ENCODE measurements around the gene BICC1. TPM values are rescaled to one million over a fixed set of nuclear protein-coding genes. Genes with fewer than 3 reads are reported as not detected.

The BICC1 gene
- total RNA-seq, 1 experiment from 2014 or later: 13.9 TPM

DNA sequence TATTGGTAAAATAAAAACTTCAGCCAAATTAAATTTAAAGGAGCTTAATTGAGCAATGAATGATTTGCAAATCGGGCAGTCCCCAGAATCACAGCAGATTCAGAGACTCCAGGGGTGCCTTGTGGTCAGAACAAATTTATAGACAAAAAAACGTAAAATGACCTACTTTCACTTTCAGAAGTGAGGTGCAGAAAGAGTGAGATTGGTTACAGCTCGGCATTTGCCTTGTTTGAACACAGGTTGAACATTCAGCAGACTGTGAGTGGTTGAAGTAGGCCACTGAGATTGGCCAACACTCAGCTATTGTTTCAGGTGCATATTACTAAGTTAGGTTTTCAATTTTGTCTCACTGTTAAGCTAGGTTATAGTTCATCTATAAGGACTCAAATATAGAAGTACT is 153.4 kb downstream of the BICC1 start:
- Histone ChIP-seq H3K4me1 (ENCODE audit: insufficient read depth, low read length) (peaks cover 16% of the 10 kb centered on the region), H2AFZ (ENCODE audit: low read length) (peak overlapping the region; percentile 23), H3K36me3 (ENCODE audit: low read depth, low read length) (no peaks in the 10 kb centered on the region; the same call in 1 of the 2 replicates), H3K9ac (ENCODE audit: low read length) (peak overlapping the region; percentile 4; the same call in 1 of the 2 replicates), H3K79me2 (ENCODE audit: low read length) (peaks cover 5% of the 10 kb centered on the region; the same call in 1 of the 2 replicates), H4K20me1 (ENCODE audit: low read length) (no peaks in the 10 kb centered on the region), H3K27me3 (ENCODE audit: low read length) (no peaks in the 10 kb centered on the region), H3K4me3 (ENCODE audit: low read length) (peak overlapping the region; percentile 49), H3F3A (ENCODE audit: low read length, unreplicated experiment) (no peaks in the 10 kb centered on the region), H3K9me2 (replicated peaks; ENCODE audit: low read length) (no peaks in the 10 kb centered on the region), H3K27ac (ENCODE audit: low read length) (no peak overlapping the region), H3K4me2 (ENCODE audit: low read length) (peak overlapping the region; percentile 63), H3K9me3 (ENCODE audit: low read length) (no peaks in the 10 kb centered on the region)
- POLR2A ChIA-PET (ENCODE audit: unreplicated experiment): no interaction called here
- peak; percentile 67 for ATAC-seq
- intact Hi-C loops (cut with micrococcal nuclease): no loop called here
- peak; percentile 46 for DNase-seq
- TF ChIP-seq EZH2phosphoT487 (IDR thresholded peaks at IDR 0.05; ENCODE audit: borderline replicate concordance, low read length): no peak
- TF ChIP-seq CTCF (conservative IDR thresholded peaks at IDR 0.05; ENCODE audit: low read depth, low read length): no peak
- no peak for TF ChIP-seq EZH2 (IDR thresholded peaks at IDR 0.05; ENCODE audit: low read length, unreplicated experiment)
- CTCF ChIA-PET: interaction anchor here (0.9 kb wide), 1 partner anchor 135 kb away, joined by 5 read pairs; no protein-coding TSS in a partner anchor
- BruUV-seq (replicated peaks): no TSS peak

DNA sequence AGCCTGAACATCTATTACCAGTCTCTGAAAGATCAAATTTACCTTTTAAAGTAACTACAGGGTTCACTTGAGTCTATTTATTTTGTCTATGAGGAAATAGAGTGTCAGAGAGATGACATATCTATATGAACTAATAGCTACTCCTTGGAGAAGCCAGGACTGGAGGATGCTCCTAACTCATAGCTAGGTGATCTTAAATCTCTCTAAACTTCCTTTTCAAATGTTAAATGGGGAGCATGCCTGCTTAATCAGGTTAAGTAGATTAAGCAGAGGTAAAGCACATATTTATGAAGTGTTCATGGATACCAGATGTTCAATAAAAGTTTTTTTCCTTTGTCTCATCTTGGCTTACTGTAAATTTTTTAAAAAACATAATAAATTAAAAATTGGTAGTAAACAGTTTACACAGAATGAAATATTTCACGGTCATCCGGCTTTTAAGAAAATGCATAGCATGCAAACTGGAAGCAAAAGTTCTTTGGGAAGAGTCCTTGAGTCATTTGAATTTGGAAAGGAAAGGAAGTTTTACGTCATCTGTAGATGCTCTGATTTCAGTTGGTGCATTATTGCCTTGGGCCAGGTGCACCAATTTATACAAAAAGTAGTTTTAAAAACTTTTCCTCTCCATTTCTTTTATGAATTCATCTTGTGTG is 155.1 kb downstream of the BICC1 start:
- intact Hi-C loops (cut with micrococcal nuclease): no loop called here
- ATAC-seq: no peak
- POLR2A ChIA-PET (ENCODE audit: unreplicated experiment): no interaction called here

More for the DNA sequence above, 155.1 kb downstream of the BICC1 start:
- Histone ChIP-seq H3K9ac (ENCODE audit: low read length) (no peak overlapping the region), H3F3A (ENCODE audit: low read length, unreplicated experiment) (no peaks in the 10 kb centered on the region), H3K79me2 (ENCODE audit: low read length) (peaks cover 5% of the 10 kb centered on the region; the same call in 1 of the 2 replicates), H3K27ac (ENCODE audit: low read length) (no peak overlapping the region), H3K9me2 (replicated peaks; ENCODE audit: low read length) (no peaks in the 10 kb centered on the region), H3K9me3 (ENCODE audit: low read length) (no peaks in the 10 kb centered on the region), H2AFZ (ENCODE audit: low read length) (no peak overlapping the region), H4K20me1 (ENCODE audit: low read length) (no peaks in the 10 kb centered on the region), H3K36me3 (ENCODE audit: low read depth, low read length) (no peaks in the 10 kb centered on the region; the same call in 1 of the 2 replicates), H3K4me2 (ENCODE audit: low read length) (no peak overlapping the region), H3K27me3 (ENCODE audit: low read length) (no peaks in the 10 kb centered on the region), H3K4me3 (ENCODE audit: low read length) (no peak overlapping the region), H3K4me1 (ENCODE audit: insufficient read depth, low read length) (no peaks in the 10 kb centered on the region)
- no TSS peak for BruUV-seq (replicated peaks)
- CTCF ChIA-PET: no interaction called here
- TF ChIP-seq CTCF (conservative IDR thresholded peaks at IDR 0.05; ENCODE audit: low read depth, low read length) (no peak), EZH2phosphoT487 (IDR thresholded peaks at IDR 0.05; ENCODE audit: borderline replicate concordance, low read length) (no peak), EZH2 (IDR thresholded peaks at IDR 0.05; ENCODE audit: low read length, unreplicated experiment) (no peak)
- no peak for DNase-seq

Data from PC-3 (cell line).